Endothelial cell of umbilical vein (primary cell): ENCODE results near the gene RFLNA. TPM values are rescaled to one million over a fixed set of nuclear protein-coding genes. Genes with fewer than 3 reads are reported as not detected.

ENCODE experiments used
- BruUV-seq: library from RNA; stranded (reverse); fragments of 400-500 nt; replicated peaks from 2 replicates; lab custom pipeline; 2021; lab: Mats Ljungman, UMichigan
- CTCF ChIA-PET: fragments of 300-600, 350-600 bp; sonication (Branson Sonifier 250); formaldehyde crosslinking; loops from one replicate; lab custom pipeline; 2021; ENCODE audit warnings: antibody characterized with exemption, inconsistent platforms; lab: Charles Lee
- POLR2A ChIA-PET: fragments of 300-600, 350-600 bp; sonication (Branson Sonifier 250); formaldehyde crosslinking; loops from one replicate; lab custom pipeline; 2021; ENCODE audit warnings: antibody characterized with exemption, inconsistent platforms; lab: Charles Lee
- DNase-seq: peaks from one replicate; pipeline ENCODE4 v3.0.0-alpha.2; 2011; ENCODE audit warnings: low read depth, low spot score
- FAIRE-seq: peaks from 2 replicates; lab custom pipeline; 2011; peaks lifted over from hg19 to GRCh38; lab: Jason Lieb, UNC
- H2AFZ ChIP-seq: 2 replicates; pipeline ENCODE4 v1.6.0; 2012; ENCODE audit warnings: low read depth, low read length, control low read depth, inconsistent platforms
- H3K27ac ChIP-seq: 2 replicates; pipeline ENCODE4 v1.5.1; 2011; ENCODE audit warnings: low read depth, mild to moderate bottlenecking, control low read depth, low read length, moderate library complexity; ENCODE audit not compliant: insufficient read depth
- H3K27me3 ChIP-seq, 2 experiments: 2 replicates each; pipeline versions ENCODE4 v1.6.0 to v1.6.1; 2011; ENCODE audit warnings: low read length in 2 of 2, mixed read lengths in 1 of 2; ENCODE audit not compliant: control insufficient read depth in 2 of 2, insufficient read depth in 2 of 2
- H3K36me3 ChIP-seq, 2 experiments: 2 replicates in 1 of 2; 3 replicates in 1 of 2; pipeline ENCODE4 v1.5.1; 2011; ENCODE audit warnings: low read length in 2 of 2, mild to moderate bottlenecking in 1 of 2, moderate library complexity in 1 of 2; ENCODE audit not compliant: control insufficient read depth in 2 of 2, insufficient read depth in 2 of 2; ENCODE audit errors: extremely low read depth in 1 of 2
- H3K4me1 ChIP-seq: 3 replicates; pipeline ENCODE4 v1.5.1; 2011; ENCODE audit warnings: mild to moderate bottlenecking, low read length; ENCODE audit not compliant: control insufficient read depth, insufficient read depth; ENCODE audit errors: extremely low read depth
- H3K4me2 ChIP-seq: 2 replicates; pipeline ENCODE4 v1.6.1; 2011; ENCODE audit warnings: low read length, control low read depth, mixed read lengths; ENCODE audit not compliant: insufficient read depth
- H3K4me3 ChIP-seq, 3 experiments: fragments of 200-600 bp in 1 of 3; sonication (generic), shearing (Covaris generic) in 1 of 3; replicated peaks in 1 of 3; 2 replicates each; pipeline ENCODE4 v1.5.1; 2011 to 2016; ENCODE audit warnings: control low read depth in 3 of 3, low read length in 3 of 3, mild to moderate bottlenecking in 2 of 3, inconsistent platforms in 1 of 3, low read depth in 1 of 3, moderate library complexity in 1 of 3; ENCODE audit not compliant: insufficient read depth in 1 of 3
- H3K79me2 ChIP-seq: 2 replicates; pipeline ENCODE4 v1.6.0; 2012; ENCODE audit warnings: low read length, inconsistent platforms; ENCODE audit not compliant: control insufficient read depth, insufficient read depth
- H3K9ac ChIP-seq: replicated peaks from 2 replicates; pipeline ENCODE3; 2011; ENCODE audit warnings: low read length, control low read depth; ENCODE audit not compliant: insufficient read depth; ENCODE audit errors: extremely low read depth
- H3K9me1 ChIP-seq: replicated peaks from 3 replicates; pipeline ENCODE4 v1.6.0; 2011; ENCODE audit warnings: mild to moderate bottlenecking, low read length; ENCODE audit not compliant: control insufficient read depth, insufficient read depth; ENCODE audit errors: extremely low read depth
- H3K9me3 ChIP-seq: replicated peaks from 2 replicates; pipeline ENCODE4 v1.5.1; 2012; ENCODE audit warnings: low read length, inconsistent platforms; ENCODE audit not compliant: control insufficient read depth, insufficient read depth
- H4K20me1 ChIP-seq: replicated peaks from 2 replicates; pipeline ENCODE3; 2011; ENCODE audit warnings: mild to moderate bottlenecking, low read length; ENCODE audit not compliant: control insufficient read depth, insufficient read depth; ENCODE audit errors: extremely low read depth
- CTCF ChIP-seq, 2 donors: IDR thresholded peaks; 1 replicate in 1 of 2; 2 replicates in 1 of 2; pipeline ENCODE4 v1.5.1; 2011; ENCODE audit warnings: low read length in 2 of 2, mild to moderate bottlenecking in 2 of 2, moderate library complexity in 2 of 2, control low read depth in 1 of 2, inconsistent platforms in 1 of 2, low read depth in 1 of 2; ENCODE audit not compliant: insufficient read depth in 1 of 2; ENCODE audit errors: extremely low read depth in 1 of 2
- EZH2 ChIP-seq: IDR thresholded peaks from 2 replicates; pipeline ENCODE4 v1.6.1; 2012; ENCODE audit warnings: borderline replicate concordance, low read depth, mild to moderate bottlenecking, moderate library complexity, low read length, inconsistent platforms; ENCODE audit not compliant: severe bottlenecking
- FOS ChIP-seq: IDR thresholded peaks from 2 replicates; pipeline ENCODE4 v1.6.1; 2011; ENCODE audit warnings: mild to moderate bottlenecking, low read length, moderate library complexity, borderline replicate concordance; ENCODE audit not compliant: insufficient read depth
- GATA2 ChIP-seq: IDR thresholded peaks from 2 replicates; pipeline ENCODE4 v1.7.0; 2011; ENCODE audit warnings: low read depth, mild to moderate bottlenecking, moderate library complexity, mixed read lengths, low read length; ENCODE audit not compliant: insufficient read length, insufficient read depth
- JUN ChIP-seq: IDR thresholded peaks from 2 replicates; pipeline ENCODE4 v1.6.1; 2011; ENCODE audit warnings: borderline replicate concordance, low read depth; ENCODE audit not compliant: insufficient read length, insufficient read depth
- MAX ChIP-seq: IDR thresholded peaks from 2 replicates; pipeline ENCODE4 v1.6.1; 2011; ENCODE audit not compliant: insufficient read depth, insufficient read length
- MYC ChIP-seq: IDR thresholded peaks from one replicate; pipeline ENCODE4 v1.6.1; 2011; ENCODE audit warnings: mild to moderate bottlenecking, low read depth, low read length
- POLR2A ChIP-seq: IDR thresholded peaks from 2 replicates; pipeline ENCODE4 v1.6.1; 2012; ENCODE audit warnings: low read depth, mild to moderate bottlenecking, control low read depth, low read length
- POLR2AphosphoS5 ChIP-seq: IDR thresholded peaks from 2 replicates; pipeline ENCODE4 v1.6.1; 2012; ENCODE audit warnings: low read depth, mild to moderate bottlenecking, control low read depth, low read length, moderate library complexity; ENCODE audit not compliant: insufficient read depth
- dilution Hi-C: fragments of 300-500 bp; cut with MboI; formaldehyde crosslinking; loops from one replicate; pipeline ENCODE4 v1.15.0; 2019; ENCODE audit warnings: low sequenced_read_pairs; ENCODE audit not compliant: extremely low pct_ligation_motif_present
- intact Hi-C: fragments of 100-400 bp; cut with micrococcal nuclease; formaldehyde crosslinking; loops from one replicate; pipeline ENCODE4 v1.10.0; 2022
- polyA plus RNA-seq, 4 experiments: library from polyadenylated mRNA; depleted of rRNA in 3 of 4; stranded (reverse) in 3 of 4; unstranded in 1 of 4; fragments of >200 nt; gene quantifications; 2 replicates each; pipeline versions ENCODE4 v1.2.1 to v1.2.3, GENCODE V29; 2011 to 2012; ENCODE audit warnings: missing spikeins in 1 of 4
- total RNA-seq: library from RNA; stranded (reverse); gene quantifications from 2 replicates; pipeline ENCODE4 v1.2.3, GENCODE V29; 2021

The RFLNA gene
- total and polyA plus RNA-seq, 2 donors (not counting 3 experiments of a cell fraction or from before 2014, with no cell fraction given) = 19.7 to 24.5 TPM

- CTCF ChIA-PET = no interaction called here
Observed at GRCh38 chr12:124359671-124360581, 65.0 kb downstream of the RFLNA start.

More at GRCh38 chr12:124359671-124360581, 65.0 kb downstream of the RFLNA start:
- POLR2A ChIA-PET = no interaction called here
- H3K9ac ChIP-seq = no peak overlapping the region
- H3K27me3 ChIP-seq = no peaks in the 10 kb centered on the region
- H3K79me2 ChIP-seq = peaks cover 42% of the 10 kb centered on the region
- dilution Hi-C loops = no loop called here
- H4K20me1 ChIP-seq = no peaks in the 10 kb centered on the region
- intact Hi-C loops = loop anchor here (5.0 kb wide), 1 partner anchor 107 kb away; no protein-coding TSS in a partner anchor
- peaks cover 8 to 67% of the 10 kb centered on the region in 2 experiments for H3K36me3 ChIP-seq
- H3K9me1 ChIP-seq = no peaks in the 10 kb centered on the region
- H3K4me3 ChIP-seq = no peak overlapping the region
- H3K9me3 ChIP-seq = no peaks in the 10 kb centered on the region
- DNase-seq (no peak), FAIRE-seq (no peak)
- H3K4me2 ChIP-seq = no peak overlapping the region
- H2AFZ ChIP-seq = no peak overlapping the region
- BruUV-seq = no TSS peak
- TF ChIP-seq MYC (no peak), EZH2 (no peak), JUN (no peak), GATA2 (no peak), CTCF (IDR thresholded peaks at IDR 0.05; ENCODE audit: extremely low read depth in 1 of 2, insufficient read depth in 1 of 2, low read depth in 1 of 2, low read length in 2 of 2) (no peak), POLR2AphosphoS5 (no peak), POLR2A (no peak), FOS (no peak), MAX (no peak)
- no peak overlapping the region for H3K27ac ChIP-seq
- H3K4me1 ChIP-seq = no peaks in the 10 kb centered on the region
